ENCODE measurements around the gene SLC22A3.
A peak's percentile ranks its signal among the peaks of the same experiment; 100 is the strongest.
"Not testable (repeated sequence)": the region's sequence is repeated elsewhere in the genome, so short reads cannot be mapped to it uniquely, and the experiment has no call there.

SLC22A3 gene

GRCh38 chr6:160348223-160349019 lies at the start of gene SLC22A3:
TSS of gene SLC22A3 (plus strand) at chr6:160348378. CDS start at chr6:160348420, 42 bp downstream.
- Histone ChIP-seq H3K27me3 (ENCODE audit: control insufficient read depth, insufficient read depth, low read length) (peaks cover 9% of the 10 kb centered on the region), H3K4me1 (ENCODE audit: control insufficient read depth, insufficient read depth, low read length) (peaks cover 14% of the 10 kb centered on the region), H3K36me3 (ENCODE audit: control insufficient read depth, insufficient read depth, low read length) (no peaks in the 10 kb centered on the region), H3K9ac (ENCODE audit: low read length) (peak within 1 kb of the TSS; percentile 62), H3K4me3 (ENCODE audit: low read length) (peak within 1 kb of the TSS; percentile 50), H3K9me3 (ENCODE audit: control insufficient read depth, low read length) (no peaks in the 10 kb centered on the region)

- Histone ChIP-seq H3K4me1 (ENCODE audit: control insufficient read depth, insufficient read depth, low read length) (peaks cover 23% of the 10 kb centered on the region), H3K9ac (ENCODE audit: low read length) (no peak overlapping the region), H3K36me3 (ENCODE audit: control insufficient read depth, insufficient read depth, low read length) (no peaks in the 10 kb centered on the region), H3K9me3 (ENCODE audit: control insufficient read depth, low read length) (no peaks in the 10 kb centered on the region), H3K4me3 (ENCODE audit: low read length) (no peak overlapping the region), H3K27me3 (ENCODE audit: control insufficient read depth, insufficient read depth, low read length) (no peaks in the 10 kb centered on the region)
These were observed 48.6 kb upstream of the SLC22A3 start for GRCh38 chr6:160299559-160299958.

GRCh38 chr6:160300076-160300695 lies 48.0 kb upstream of the SLC22A3 start:
- Histone ChIP-seq H3K36me3 (ENCODE audit: control insufficient read depth, insufficient read depth, low read length) (no peaks in the 10 kb centered on the region), H3K4me1 (ENCODE audit: control insufficient read depth, insufficient read depth, low read length) (peaks cover 23% of the 10 kb centered on the region), H3K9me3 (ENCODE audit: control insufficient read depth, low read length) (no peaks in the 10 kb centered on the region), H3K4me3 (ENCODE audit: low read length) (no peak overlapping the region), H3K9ac (ENCODE audit: low read length) (no peak overlapping the region), H3K27me3 (ENCODE audit: control insufficient read depth, insufficient read depth, low read length) (no peaks in the 10 kb centered on the region)

GRCh38 chr6:160301339-160301738 lies 46.8 kb upstream of the SLC22A3 start:
- H3K9ac ChIP-seq (ENCODE audit: low read length): no peak overlapping the region
- H3K27me3 ChIP-seq (ENCODE audit: control insufficient read depth, insufficient read depth, low read length): no peaks in the 10 kb centered on the region
- no peaks in the 10 kb centered on the region for H3K9me3 ChIP-seq (ENCODE audit: control insufficient read depth, low read length)
- no peak overlapping the region for H3K4me3 ChIP-seq (ENCODE audit: low read length)
- H3K36me3 ChIP-seq (ENCODE audit: control insufficient read depth, insufficient read depth, low read length): no peaks in the 10 kb centered on the region
- H3K4me1 ChIP-seq (ENCODE audit: control insufficient read depth, insufficient read depth, low read length): peaks cover 23% of the 10 kb centered on the region

- not testable (repeated sequence) for H3K4me3 ChIP-seq (ENCODE audit: low read length); H3K9me3 ChIP-seq (ENCODE audit: control insufficient read depth, low read length); H3K9ac ChIP-seq (ENCODE audit: low read length); H3K36me3 ChIP-seq (ENCODE audit: control insufficient read depth, insufficient read depth, low read length); H3K27me3 ChIP-seq (ENCODE audit: control insufficient read depth, insufficient read depth, low read length)
- peaks cover 23% of the 10 kb centered on the region for H3K4me1 ChIP-seq (ENCODE audit: control insufficient read depth, insufficient read depth, low read length)
These were observed 45.6 kb upstream of the SLC22A3 start for GRCh38 chr6:160302431-160303082.

GRCh38 chr6:160303806-160304205 lies 44.4 kb upstream of the SLC22A3 start:
- H3K4me1 ChIP-seq (ENCODE audit: control insufficient read depth, insufficient read depth, low read length): peaks cover 23% of the 10 kb centered on the region
- H3K9ac ChIP-seq (ENCODE audit: low read length): no peak overlapping the region
- H3K27me3 ChIP-seq (ENCODE audit: control insufficient read depth, insufficient read depth, low read length): no peaks in the 10 kb centered on the region
- H3K9me3 ChIP-seq (ENCODE audit: control insufficient read depth, low read length): no peaks in the 10 kb centered on the region
- H3K4me3 ChIP-seq (ENCODE audit: low read length): no peak overlapping the region
- H3K36me3 ChIP-seq (ENCODE audit: control insufficient read depth, insufficient read depth, low read length): no peaks in the 10 kb centered on the region

GRCh38 chr6:160305926-160306713 lies 42.1 kb upstream of the SLC22A3 start:
- no peak overlapping the region for H3K4me3 ChIP-seq (ENCODE audit: low read length)
- no peaks in the 10 kb centered on the region for H3K27me3 ChIP-seq (ENCODE audit: control insufficient read depth, insufficient read depth, low read length)
- no peaks in the 10 kb centered on the region for H3K36me3 ChIP-seq (ENCODE audit: control insufficient read depth, insufficient read depth, low read length)
- H3K4me1 ChIP-seq (ENCODE audit: control insufficient read depth, insufficient read depth, low read length): peaks cover 12% of the 10 kb centered on the region
- no peak overlapping the region for H3K9ac ChIP-seq (ENCODE audit: low read length)
- no peaks in the 10 kb centered on the region for H3K9me3 ChIP-seq (ENCODE audit: control insufficient read depth, low read length)

- Histone ChIP-seq H3K36me3 (ENCODE audit: control insufficient read depth, insufficient read depth, low read length) (no peaks in the 10 kb centered on the region), H3K9me3 (ENCODE audit: control insufficient read depth, low read length) (no peaks in the 10 kb centered on the region), H3K4me3 (ENCODE audit: low read length) (no peak overlapping the region)
These were observed 38.5 kb upstream of the SLC22A3 start for GRCh38 chr6:160309718-160310117.

GRCh38 chr6:160312900-160313299 lies 35.3 kb upstream of the SLC22A3 start:
- no peaks in the 10 kb centered on the region for H3K9me3 ChIP-seq (ENCODE audit: control insufficient read depth, low read length)
- H3K4me3 ChIP-seq (ENCODE audit: low read length): no peak overlapping the region
- H3K36me3 ChIP-seq (ENCODE audit: control insufficient read depth, insufficient read depth, low read length): no peaks in the 10 kb centered on the region
- H3K27me3 ChIP-seq (ENCODE audit: control insufficient read depth, insufficient read depth, low read length): no peaks in the 10 kb centered on the region
- H3K4me1 ChIP-seq (ENCODE audit: control insufficient read depth, insufficient read depth, low read length): no peaks in the 10 kb centered on the region
- H3K9ac ChIP-seq (ENCODE audit: low read length): no peak overlapping the region

More at GRCh38 chr6:160309718-160310117, 38.5 kb upstream of the SLC22A3 start:
- no peak overlapping the region for H3K9ac ChIP-seq (ENCODE audit: low read length)
- no peaks in the 10 kb centered on the region for H3K4me1 ChIP-seq (ENCODE audit: control insufficient read depth, insufficient read depth, low read length)
- no peaks in the 10 kb centered on the region for H3K27me3 ChIP-seq (ENCODE audit: control insufficient read depth, insufficient read depth, low read length)

- Histone ChIP-seq H3K4me1 (ENCODE audit: control insufficient read depth, insufficient read depth, low read length) (no peaks in the 10 kb centered on the region), H3K36me3 (ENCODE audit: control insufficient read depth, insufficient read depth, low read length) (no peaks in the 10 kb centered on the region), H3K9ac (ENCODE audit: low read length) (no peak overlapping the region), H3K9me3 (ENCODE audit: control insufficient read depth, low read length) (no peaks in the 10 kb centered on the region), H3K4me3 (ENCODE audit: low read length) (no peak overlapping the region), H3K27me3 (ENCODE audit: control insufficient read depth, insufficient read depth, low read length) (no peaks in the 10 kb centered on the region)
These were observed 32.9 kb upstream of the SLC22A3 start for GRCh38 chr6:160315310-160315709.

- Histone ChIP-seq H3K4me1 (ENCODE audit: control insufficient read depth, insufficient read depth, low read length) (no peaks in the 10 kb centered on the region), H3K4me3 (ENCODE audit: low read length) (no peak overlapping the region), H3K27me3 (ENCODE audit: control insufficient read depth, insufficient read depth, low read length) (no peaks in the 10 kb centered on the region), H3K9ac (ENCODE audit: low read length) (no peak overlapping the region), H3K36me3 (ENCODE audit: control insufficient read depth, insufficient read depth, low read length) (no peaks in the 10 kb centered on the region), H3K9me3 (ENCODE audit: control insufficient read depth, low read length) (no peaks in the 10 kb centered on the region)
These were observed 31.9 kb upstream of the SLC22A3 start for GRCh38 chr6:160316261-160316660.

Data from mucosa of stomach (tissue), 1 donor.